Stimulated activated CD4-positive, alpha-beta T cell treated with anti-CD3 and anti-CD28 coated beads, TNF-alpha, amount 100 ng/mL, for 48 hours (primary cell): ENCODE data around the gene LCORL.
A peak's percentile ranks its signal among the peaks of the same experiment; 100 is the strongest.
"Not testable (repeated sequence)": the region's sequence is repeated elsewhere in the genome, so short reads cannot be mapped to it uniquely, and the experiment has no call there.

Source experiments
- DNase-seq, 3 donors: peaks; one replicate each; pipeline ENCODE4 v3.0.0-alpha.2; 2020; ENCODE audit warnings: low read depth in 3 of 3

Gene LCORL

GRCh38 chr4:18020145-18020670 is 1.3 kb downstream of the LCORL start:
- DNase-seq, result peak in 1 of 3 donors; percentile 7

GRCh38 chr4:18014269-18014668 is 7.3 kb downstream of the LCORL start:
- no peak for DNase-seq

- no peak for DNase-seq
Measured at GRCh38 chr4:18012807-18013462, 8.6 kb downstream of the LCORL start.

GRCh38 chr4:18012134-18012806 is 9.3 kb downstream of the LCORL start:
- no peak for DNase-seq

- DNase-seq, result no peak
Measured at GRCh38 chr4:18007625-18008024, 13.9 kb downstream of the LCORL start.

- not testable (repeated sequence) for DNase-seq
Measured at GRCh38 chr4:18006432-18006831, 15.1 kb downstream of the LCORL start.

- DNase-seq, result no peak
Measured at GRCh38 chr4:17997129-17997528, 24.4 kb downstream of the LCORL start.

- DNase-seq, result no peak
Measured at GRCh38 chr4:17995165-17995564, 26.4 kb downstream of the LCORL start.

GRCh38 chr4:17985832-17986231 is 35.7 kb downstream of the LCORL start:
- DNase-seq, result no peak

- DNase-seq, result no peak
Measured at GRCh38 chr4:17981063-17981462, 40.5 kb downstream of the LCORL start.

- no peak for DNase-seq
Measured at GRCh38 chr4:17968721-17969120, 52.8 kb downstream of the LCORL start.

GRCh38 chr4:17967078-17967477 is 54.5 kb downstream of the LCORL start:
- DNase-seq, result no peak

GRCh38 chr4:17966312-17966711 is 55.2 kb downstream of the LCORL start:
- DNase-seq, result no peak

- no peak for DNase-seq
Measured at GRCh38 chr4:17964576-17964975, 57.0 kb downstream of the LCORL start.

GRCh38 chr4:17962171-17962570 is 59.4 kb downstream of the LCORL start:
- no peak for DNase-seq

GRCh38 chr4:17961249-17961648 is 60.3 kb downstream of the LCORL start:
- DNase-seq, result no peak

GRCh38 chr4:17958181-17958580 is 63.4 kb downstream of the LCORL start:
- no peak for DNase-seq

- DNase-seq, result no peak
Measured at GRCh38 chr4:17957688-17958087, 63.9 kb downstream of the LCORL start.

GRCh38 chr4:17956245-17956644 is 65.3 kb downstream of the LCORL start:
- no peak for DNase-seq

GRCh38 chr4:17945303-17945702 is 76.3 kb downstream of the LCORL start:
- DNase-seq, result no peak

- no peak for DNase-seq
Measured at GRCh38 chr4:17941731-17942130, 79.8 kb downstream of the LCORL start.

- DNase-seq, result no peak
Measured at GRCh38 chr4:17939054-17939453, 82.5 kb downstream of the LCORL start.

GRCh38 chr4:17934286-17934685 is 87.3 kb downstream of the LCORL start:
- no peak for DNase-seq
